ENCODE results near the gene BDNF.
"Not testable (repeated sequence)": the region's sequence is repeated elsewhere in the genome, so short reads cannot be mapped to it uniquely, and the experiment has no call there.

The BDNF gene

DNA sequence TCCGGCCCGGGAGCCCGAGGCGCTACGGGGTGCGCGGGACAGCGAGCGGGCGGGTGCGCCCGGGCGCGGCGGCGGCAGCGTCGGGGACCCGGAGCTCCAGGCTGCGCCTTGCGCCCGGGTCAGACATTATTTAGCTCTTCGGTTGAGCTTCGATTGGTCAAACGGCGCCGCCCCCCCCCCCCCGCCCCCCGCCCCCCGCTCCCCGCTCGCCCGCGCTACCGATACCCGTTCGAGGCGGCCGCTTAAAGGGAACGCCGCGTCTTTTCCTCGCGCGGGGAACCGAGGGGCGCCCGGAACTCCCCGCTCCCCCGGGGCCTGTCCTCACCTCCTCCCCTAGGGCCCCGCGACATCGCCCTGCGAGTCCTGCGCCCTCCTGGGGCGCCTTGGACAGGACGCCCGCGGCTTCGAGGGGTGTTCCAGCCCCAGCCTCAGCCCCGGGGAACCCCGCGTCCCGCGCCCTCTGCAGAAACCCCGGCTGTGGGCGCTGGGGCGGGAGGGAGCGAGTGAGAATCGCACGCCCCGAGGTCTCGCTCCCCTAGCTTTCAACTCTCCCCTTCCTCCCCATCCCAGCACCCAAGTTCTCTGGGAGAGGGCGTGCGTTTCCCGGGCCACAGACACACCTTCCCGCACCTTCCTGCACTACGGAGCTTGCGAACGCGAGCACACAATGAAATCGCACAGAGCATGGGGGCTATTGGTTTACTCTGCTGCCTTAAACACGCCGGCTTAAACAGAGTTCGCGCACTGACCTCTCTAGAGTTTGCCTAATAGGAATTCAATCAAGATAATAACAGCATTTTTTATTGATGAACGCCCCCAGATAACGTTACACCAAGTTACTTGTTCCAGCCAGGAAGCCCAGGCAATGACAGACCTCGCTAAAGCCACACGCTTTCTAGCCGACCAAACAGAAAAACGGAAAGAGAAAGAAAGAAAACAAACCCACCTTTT is at the start of gene BDNF:
Gene BDNF, minus strand, starts transcription at position 105 of the 951 bp plus-strand sequence. CDS start 41,891 bp downstream, outside the sequence.
- TF ChIP-seq ZFX (IDR thresholded peaks at IDR 0.05): no peak
- TF ChIP-seq, protein P1, sequence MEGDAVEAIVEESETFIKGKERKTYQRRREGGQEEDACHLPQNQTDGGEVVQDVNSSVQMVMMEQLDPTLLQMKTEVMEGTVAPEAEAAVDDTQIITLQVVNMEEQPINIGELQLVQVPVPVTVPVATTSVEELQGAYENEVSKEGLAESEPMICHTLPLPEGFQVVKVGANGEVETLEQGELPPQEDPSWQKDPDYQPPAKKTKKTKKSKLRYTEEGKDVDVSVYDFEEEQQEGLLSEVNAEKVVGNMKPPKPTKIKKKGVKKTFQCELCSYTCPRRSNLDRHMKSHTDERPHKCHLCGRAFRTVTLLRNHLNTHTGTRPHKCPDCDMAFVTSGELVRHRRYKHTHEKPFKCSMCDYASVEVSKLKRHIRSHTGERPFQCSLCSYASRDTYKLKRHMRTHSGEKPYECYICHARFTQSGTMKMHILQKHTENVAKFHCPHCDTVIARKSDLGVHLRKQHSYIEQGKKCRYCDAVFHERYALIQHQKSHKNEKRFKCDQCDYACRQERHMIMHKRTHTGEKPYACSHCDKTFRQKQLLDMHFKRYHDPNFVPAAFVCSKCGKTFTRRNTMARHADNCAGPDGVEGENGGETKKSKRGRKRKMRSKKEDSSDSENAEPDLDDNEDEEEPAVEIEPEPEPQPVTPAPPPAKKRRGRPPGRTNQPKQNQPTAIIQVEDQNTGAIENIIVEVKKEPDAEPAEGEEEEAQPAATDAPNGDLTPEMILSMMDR (conservative IDR thresholded peaks at IDR 0.05): no peak

DNA sequence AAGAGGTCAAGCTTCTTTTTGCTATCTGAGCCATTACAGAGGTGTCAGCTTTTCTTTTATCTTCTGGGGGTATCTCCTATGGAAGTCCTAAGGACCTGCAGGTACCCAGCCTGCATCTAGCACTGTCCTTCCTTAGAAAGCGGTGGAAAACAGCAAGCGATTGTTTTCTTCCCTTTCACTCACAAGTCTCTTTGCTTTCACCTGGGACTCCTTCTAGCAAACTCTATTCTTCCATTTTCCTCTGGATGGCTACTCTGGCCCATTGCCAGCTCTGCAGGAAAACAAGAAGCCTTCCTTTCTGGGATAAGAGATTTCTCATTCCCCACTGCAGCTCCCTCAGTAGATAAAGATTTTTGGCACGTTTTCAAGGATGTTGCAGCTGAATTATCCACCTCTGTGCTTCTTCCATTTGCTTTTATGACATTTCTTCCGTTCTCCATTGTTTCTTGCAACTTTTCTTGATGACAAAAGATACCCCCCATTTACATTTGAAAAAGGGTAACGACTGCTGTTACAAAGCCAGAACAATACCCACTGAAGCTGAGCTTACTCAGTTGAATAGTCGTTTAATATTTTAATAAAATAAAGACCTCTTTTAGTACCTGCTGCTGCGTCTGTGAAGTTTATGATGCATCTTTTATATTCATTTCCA is 40.2 kb upstream of the BDNF start:
- H3K27ac ChIP-seq: no peak overlapping the region

More for the DNA sequence above, at the start of gene BDNF:
- H3K27ac ChIP-seq: no peak within 1 kb of the TSS

DNA sequence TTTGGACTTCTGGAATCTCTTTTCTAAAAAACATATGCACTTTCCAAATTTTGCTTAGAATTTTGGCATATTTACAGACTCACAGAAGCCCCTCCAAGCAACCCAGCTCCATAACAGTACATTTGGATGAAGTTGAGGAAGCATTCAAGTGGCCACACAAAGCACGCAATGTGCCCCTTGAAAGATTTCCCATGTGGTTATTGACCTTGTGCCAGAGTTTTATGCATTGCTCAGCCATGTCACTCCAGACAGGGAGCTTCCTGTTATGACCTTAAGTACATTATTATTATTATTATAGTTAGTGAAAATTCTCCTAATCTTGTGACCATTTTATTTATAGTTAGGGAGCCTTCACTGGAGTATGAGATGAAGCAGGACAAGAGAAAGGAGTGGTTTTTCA is 35.0 kb upstream of the BDNF start:
- no peak overlapping the region for H3K27ac ChIP-seq
- TF ChIP-seq, protein P1 (conservative IDR thresholded peaks at IDR 0.05): no peak

More for the DNA sequence above, 40.2 kb upstream of the BDNF start:
- TF ChIP-seq, protein P1 (conservative IDR thresholded peaks at IDR 0.05): no peak
- no peak for TF ChIP-seq ZFX (IDR thresholded peaks at IDR 0.05)

DNA sequence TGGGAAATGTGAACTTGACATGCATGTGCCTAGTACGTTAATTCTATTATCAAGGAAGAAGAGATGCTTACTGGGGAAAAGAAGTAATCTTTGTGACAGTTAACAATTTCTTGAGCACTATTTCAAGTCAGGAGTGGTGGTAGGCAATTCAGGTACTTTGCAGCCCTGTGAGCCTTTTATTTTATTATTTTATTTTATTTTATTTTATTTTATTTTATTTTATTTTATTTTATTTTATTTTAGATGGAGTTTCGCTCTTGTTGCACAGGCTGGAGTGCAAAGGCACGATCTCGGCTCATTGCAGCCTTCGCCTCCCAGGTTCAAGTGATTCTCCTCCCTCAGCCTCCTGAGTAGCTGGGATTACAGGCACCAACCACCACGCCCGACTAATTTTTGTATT is 31.5 kb upstream of the BDNF start:
- not testable (repeated sequence) for H3K27ac ChIP-seq

DNA sequence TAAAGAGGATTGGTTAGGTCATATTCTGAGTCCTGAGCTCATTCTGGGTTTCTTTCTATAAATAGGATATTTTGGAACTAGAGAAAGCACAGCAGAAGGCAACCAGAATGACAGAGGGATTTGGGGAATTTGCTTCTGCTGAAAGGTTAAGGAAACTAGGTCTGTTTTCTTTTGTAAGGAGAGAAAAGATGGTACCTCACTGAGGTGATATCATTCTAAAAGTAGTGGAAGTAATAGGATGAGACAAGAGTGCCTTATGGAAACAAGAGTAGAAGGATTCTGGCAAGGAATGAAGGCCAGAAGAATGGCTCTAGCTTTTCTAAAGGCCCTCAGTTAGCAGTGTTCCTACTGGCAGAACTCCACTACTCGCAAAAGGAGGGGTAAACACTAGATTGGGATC is 26.7 kb upstream of the BDNF start:
- TF ChIP-seq ZFX (IDR thresholded peaks at IDR 0.05): no peak
- TF ChIP-seq, protein P1 (conservative IDR thresholded peaks at IDR 0.05): no peak
- no peak overlapping the region for H3K27ac ChIP-seq

DNA sequence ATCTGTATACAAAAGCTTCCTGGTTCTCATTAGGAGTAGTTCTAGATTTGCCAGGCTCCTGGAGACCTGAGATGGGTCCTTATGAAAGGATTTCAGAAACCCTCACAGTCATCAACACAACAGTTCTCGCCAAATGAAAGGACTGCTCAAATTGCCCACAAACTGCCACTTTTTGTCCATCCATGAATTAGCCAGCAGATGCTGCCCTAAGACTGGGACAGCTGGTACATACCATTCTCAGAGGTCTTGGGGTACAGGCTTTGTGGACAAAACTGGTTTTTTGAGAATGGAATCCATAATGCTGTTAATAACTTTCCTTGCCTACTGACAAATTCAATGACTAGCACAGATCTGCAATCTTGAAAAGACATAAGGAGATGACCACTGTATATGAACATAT is 23.4 kb upstream of the BDNF start:
- no peak overlapping the region for H3K27ac ChIP-seq
- TF ChIP-seq, protein P1 (conservative IDR thresholded peaks at IDR 0.05): no peak
- TF ChIP-seq ZFX (IDR thresholded peaks at IDR 0.05): no peak

DNA sequence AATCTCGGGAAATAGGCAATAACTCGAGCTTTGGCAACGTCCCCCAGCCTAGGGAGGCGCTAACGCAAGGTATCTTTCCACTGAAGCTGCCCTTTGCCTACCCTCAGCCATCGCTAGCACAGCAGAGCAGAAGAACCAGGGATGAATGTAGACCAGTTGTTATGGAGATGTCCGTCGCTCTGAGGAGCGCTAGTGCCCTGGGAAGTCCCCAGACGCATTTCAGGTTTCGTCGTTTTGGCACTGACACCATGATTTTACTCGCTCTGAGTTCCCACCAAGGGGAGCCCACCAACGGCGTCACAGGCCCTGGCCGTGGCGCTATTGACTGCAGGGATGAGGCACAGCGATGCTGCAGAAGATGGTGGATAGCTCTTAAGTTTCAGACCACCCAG is 22.7 kb upstream of the BDNF start:
- H3K27ac ChIP-seq: no peak overlapping the region
- TF ChIP-seq ZFX (IDR thresholded peaks at IDR 0.05): no peak
- TF ChIP-seq, protein P1 (conservative IDR thresholded peaks at IDR 0.05): no peak

Measured in C4-2B (cell line).